Stimulated activated CD4-positive, alpha-beta T cell treated with anti-CD3 and anti-CD28 coated beads, Interleukin-1b, Interleukin-23, amount 100 ng/mL, for 24 hours (primary cell): Measurements from ENCODE around the gene RBPJL.
A peak's percentile ranks its signal among the peaks of the same experiment; 100 is the strongest.
"Not testable (repeated sequence)": the region's sequence is repeated elsewhere in the genome, so short reads cannot be mapped to it uniquely, and the experiment has no call there.

Experiments
- DNase-seq, 4 experiments: peaks; one replicate each; pipeline ENCODE4 v3.0.0-alpha.2; 2020; ENCODE audit warnings: low read depth in 4 of 4, low spot score in 1 of 4

RBPJL gene

GRCh38 chr20:45341579-45341938 is 34.9 kb downstream of the RBPJL start:
- DNase-seq, result no peak

- DNase-seq, result no peak
These were observed 35.6 kb downstream of the RBPJL start for GRCh38 chr20:45341939-45342854.

DNA sequence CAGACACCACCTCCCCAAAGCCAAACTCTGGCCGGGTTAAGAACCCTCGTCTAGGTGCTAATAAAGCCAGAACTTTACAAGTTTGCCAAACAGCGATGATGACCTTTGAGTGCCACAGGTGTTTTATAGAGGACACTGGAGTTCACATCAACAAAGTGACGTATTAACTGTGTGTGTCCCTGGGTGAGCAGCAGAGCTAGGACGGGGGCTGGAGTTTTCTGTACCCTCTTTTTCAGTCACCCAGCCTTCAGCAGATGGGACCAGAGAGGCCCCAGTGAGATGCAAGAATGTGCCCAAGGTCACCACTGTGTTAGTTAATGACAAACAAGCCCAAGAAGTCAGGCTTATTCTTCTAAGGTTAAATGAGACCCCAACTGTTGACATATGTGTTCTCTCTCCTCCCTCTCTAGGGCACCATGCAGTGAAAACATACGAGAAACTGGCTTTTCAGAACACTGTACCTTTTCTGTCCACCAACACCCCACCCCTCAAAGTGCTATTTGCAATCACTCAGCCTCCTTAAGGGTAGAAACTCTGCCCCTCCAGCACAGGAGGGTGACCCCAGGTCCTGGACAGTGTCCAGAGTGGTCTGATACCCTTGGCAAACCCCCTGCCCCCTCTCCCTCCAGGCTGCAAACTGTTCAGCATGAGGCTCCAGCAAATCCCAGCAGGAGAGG is 36.4 kb downstream of the RBPJL start:
- DNase-seq, result no peak

- no peak for DNase-seq
These were observed 37.0 kb downstream of the RBPJL start for GRCh38 chr20:45343532-45344167.

DNA sequence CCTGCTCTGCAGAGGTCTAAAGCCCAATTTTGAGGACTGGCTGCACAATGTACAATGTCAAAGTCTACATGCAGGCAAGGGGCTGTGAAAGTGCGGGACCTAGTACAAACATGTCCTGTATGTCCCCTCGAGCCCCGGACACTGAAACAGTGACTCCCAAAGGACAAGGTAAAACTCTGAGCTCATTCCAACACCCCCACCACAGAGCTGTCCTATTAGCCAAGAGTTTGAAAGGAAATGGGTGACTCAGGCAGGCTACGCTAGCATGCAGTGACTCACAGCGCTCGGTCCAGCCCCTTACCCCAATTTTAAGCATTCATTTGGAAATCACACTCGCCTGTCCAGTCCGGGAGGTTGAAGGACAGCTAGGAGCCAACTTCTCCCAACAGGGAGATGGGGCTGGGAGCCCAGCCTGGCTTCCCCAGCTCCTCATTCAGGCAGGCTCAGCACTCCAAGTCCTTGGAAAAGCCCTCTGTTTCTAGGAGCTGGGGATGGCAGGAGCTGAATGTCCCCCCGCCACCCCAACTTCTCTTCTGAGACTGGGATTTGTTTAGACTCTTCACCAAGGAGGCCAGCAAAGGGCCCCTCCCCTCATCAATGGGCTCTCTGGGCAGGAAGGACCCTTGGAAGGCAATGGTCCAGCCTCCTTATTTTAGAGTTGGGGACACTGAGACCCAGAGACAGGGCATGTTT is 37.7 kb downstream of the RBPJL start:
- no peak for DNase-seq

GRCh38 chr20:45345104-45345936 is 38.7 kb downstream of the RBPJL start:
- no peak for DNase-seq

DNA sequence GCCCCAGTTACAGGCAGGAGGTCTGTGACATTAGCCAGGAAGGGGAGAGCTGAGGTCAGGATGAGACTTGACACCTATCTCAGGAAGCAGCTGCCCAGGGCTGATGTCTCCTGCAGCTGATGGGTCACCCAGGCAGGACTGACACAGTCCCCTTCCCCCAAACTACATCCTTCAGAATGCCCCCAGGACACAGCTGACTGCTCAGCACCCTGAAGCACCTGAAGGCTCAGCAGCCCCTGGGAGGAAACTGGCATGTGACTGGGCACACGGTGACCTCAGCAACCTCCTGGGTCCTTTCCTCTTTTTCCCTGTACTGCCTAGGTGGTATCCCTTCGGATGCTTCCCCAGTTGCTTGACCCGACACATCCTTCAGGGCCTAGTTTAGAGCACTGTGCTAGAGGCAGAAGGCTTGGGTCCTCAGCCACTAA is 39.7 kb downstream of the RBPJL start:
- no peak for DNase-seq

- DNase-seq, result no peak
These were observed 40.2 kb downstream of the RBPJL start for GRCh38 chr20:45346851-45347250.

- no peak for DNase-seq
These were observed 40.8 kb downstream of the RBPJL start for GRCh38 chr20:45347297-45347935.

DNA sequence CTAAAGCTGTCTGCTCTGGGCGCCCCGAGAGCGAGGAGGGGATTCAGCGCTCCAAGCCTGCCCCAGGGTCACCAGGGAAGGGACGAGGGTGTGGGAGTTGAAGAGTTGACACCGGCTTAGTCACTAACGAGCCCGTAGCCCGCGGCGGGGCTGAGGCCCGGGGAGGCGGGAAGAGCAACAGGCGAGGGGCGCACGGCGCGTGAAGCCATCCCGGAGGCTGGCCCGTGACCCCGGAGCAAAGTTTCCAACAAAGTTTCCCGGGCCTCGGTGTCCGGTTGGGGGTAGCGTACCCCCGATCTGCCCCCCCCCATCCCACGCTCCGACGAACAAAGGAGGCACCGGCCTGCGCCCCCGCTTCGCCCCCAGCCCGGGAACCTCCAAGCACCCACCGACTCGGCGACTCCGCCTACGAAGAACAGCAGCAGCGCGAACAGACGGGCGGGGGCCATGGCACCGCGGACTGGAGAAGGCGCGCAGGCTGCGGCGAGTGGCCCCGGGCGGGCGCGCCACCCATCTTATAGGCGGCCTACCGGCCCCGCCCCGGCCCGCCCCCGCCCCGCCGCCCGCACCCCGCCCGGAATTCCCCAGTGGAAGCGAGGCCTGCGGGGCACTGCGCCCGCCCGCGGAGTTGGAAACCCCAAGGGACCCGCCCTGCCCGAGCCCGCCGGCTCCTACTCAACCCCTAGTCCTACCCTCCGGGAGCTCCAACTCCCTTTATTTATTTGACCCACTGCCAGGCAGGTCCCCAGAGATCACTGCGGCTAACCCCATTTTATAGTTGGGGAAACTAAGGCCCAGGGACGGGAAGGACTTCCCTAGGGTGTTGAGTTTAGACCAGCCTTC is 41.5 kb downstream of the RBPJL start, which contains the start of gene SDC4:
Gene SDC4 (minus strand): TSS at position 489 of the 843 bp plus-strand sequence. CDS start 40 bp downstream, at position 449.
- peak; percentile 34 to 59 (median 46) for DNase-seq

GRCh38 chr20:45350217-45350616 is 43.6 kb downstream of the RBPJL start:
- DNase-seq, result no peak

- not testable (repeated sequence) for DNase-seq
These were observed 44.2 kb downstream of the RBPJL start for GRCh38 chr20:45350795-45351194.

GRCh38 chr20:45352729-45353128 is 46.1 kb downstream of the RBPJL start:
- DNase-seq, result no peak

DNA sequence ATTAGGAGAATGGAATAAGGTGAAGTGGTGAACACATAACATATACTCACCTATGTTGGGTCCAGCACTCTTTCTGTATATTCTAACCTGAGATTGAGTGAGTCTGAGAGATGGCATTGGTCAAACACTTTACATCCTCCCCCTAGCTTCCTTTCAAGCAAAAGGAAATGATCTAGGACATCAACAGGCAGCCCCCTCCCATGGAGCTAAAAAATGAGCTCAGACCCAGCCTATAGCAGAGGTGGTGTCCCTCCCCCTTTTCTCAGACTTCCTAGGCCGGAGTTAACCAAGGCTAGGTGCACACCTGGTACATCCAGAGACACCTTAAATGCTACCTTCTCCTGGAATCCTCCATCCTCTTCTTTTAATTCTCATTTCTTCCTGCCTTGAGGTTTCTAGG is 47.1 kb downstream of the RBPJL start:
- DNase-seq, result no peak

DNA sequence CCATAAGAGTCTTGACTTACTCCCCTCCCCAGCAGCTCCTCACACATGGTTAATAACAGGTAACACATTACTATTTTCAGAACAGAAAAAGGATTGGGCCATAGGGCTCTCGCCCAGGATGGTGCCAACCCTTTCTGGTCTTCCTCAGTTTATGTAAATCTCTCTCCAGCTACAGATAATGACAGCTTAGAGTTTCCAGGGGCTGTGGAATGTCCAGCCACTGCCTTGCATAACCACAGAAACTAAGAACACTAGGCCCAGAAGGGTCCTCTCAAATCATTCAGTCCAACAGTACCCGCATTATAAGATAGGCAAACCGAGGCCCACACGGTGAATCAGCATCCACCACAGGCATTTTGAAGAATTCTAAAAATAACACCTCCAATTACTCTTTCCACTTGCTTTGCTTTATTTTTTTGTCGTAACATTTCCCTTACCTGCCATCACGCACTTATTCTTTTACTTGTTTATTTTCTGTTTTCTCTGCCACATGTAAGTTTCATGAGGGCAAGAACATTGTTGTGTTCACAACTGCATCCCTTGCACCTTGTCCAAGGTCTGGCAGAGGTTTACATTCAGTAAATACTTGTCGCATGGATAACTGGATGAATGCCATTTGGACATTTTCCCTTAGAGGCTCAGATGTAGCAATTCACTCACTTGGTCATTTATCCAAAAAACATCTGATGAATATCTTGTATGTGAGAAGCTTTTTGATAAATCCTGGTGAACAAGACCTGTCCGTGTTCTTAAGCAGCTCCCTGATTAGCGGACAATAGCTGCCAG is 48.0 kb downstream of the RBPJL start:
- DNase-seq, result peak in 1 of 4 experiments; percentile 26

DNA sequence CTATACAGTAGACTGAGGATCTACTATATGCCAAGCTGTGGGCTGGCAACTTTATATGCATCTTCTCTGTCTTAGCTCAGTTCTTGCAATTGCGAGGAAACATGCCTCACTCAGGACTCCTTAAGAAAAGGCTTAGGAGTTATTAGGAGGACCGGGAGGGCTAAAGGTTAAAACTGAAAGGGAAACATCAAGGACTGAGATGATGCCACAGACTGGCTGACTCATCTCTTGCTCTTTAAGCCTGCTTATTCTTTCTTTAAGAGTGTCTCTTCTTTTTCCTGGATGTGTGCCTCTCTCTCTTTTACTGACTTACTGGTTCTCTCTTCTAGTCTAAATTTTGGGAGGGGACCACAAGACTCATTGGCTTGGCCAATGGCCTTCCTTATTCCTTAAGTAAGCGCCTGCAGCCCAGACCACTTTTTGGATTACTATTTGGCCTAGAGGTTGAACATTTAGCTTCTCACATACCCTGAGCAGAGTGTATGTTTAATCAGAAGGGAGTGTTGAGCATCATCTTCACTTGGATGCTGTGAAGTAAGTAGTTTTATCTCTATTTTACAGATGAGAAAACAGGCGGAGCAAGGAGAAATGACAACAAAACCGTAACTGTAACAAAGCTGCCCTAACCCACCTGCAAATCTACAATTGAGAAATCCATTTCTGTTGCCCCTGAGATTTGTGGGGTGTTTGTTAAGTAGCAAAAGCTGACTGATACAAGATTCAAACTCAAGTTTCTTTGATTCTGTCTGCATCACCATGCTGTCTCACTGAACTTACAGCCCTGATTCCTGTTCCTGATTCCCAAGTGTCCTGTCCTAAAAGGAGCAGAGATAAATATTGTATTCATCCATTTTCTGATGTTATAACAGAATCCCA is 48.8 kb downstream of the RBPJL start:
- no peak for DNase-seq
